ENCODE measurements around the gene LRP1B. TPM values are rescaled to one million over a fixed set of nuclear protein-coding genes. Genes with fewer than 3 reads are reported as not detected.
"Not testable (repeated sequence)": the region's sequence is repeated elsewhere in the genome, so short reads cannot be mapped to it uniquely, and the experiment has no call there.

LRP1B gene
- total RNA-seq, 2 experiments from 2014 or later = not detected

GRCh38 chr2:140457483-140457882 lies 1673.3 kb downstream of the LRP1B start:
- Mint-ChIP-seq H3K27me3 (ENCODE audit: low read depth) (no peaks in the 10 kb centered on the region), H3K4me1 (ENCODE audit: low read depth) (no peaks in the 10 kb centered on the region), H3K36me3 (ENCODE audit: low read depth) (no peaks in the 10 kb centered on the region), H3K27ac (no peak overlapping the region), H3K4me3 (no peak overlapping the region), H3K9me3 (ENCODE audit: insufficient read depth) (no peaks in the 10 kb centered on the region)
- POLR2A ChIA-PET = no interaction called here
- DNase-seq = no peak
- no peak for ATAC-seq
- CTCF ChIA-PET = no interaction called here

GRCh38 chr2:140455315-140455714 lies 1675.5 kb downstream of the LRP1B start:
- CTCF ChIA-PET = no interaction called here
- no peaks in the 10 kb centered on the region for H3K27me3 Mint-ChIP-seq (ENCODE audit: low read depth)
- POLR2A ChIA-PET = no interaction called here

GRCh38 chr2:140454717-140455116 lies 1676.1 kb downstream of the LRP1B start:
- ChIA-PET POLR2A (no interaction called here), CTCF (no interaction called here)
- Mint-ChIP-seq H3K4me3 (no peak overlapping the region), H3K9me3 (ENCODE audit: insufficient read depth) (no peaks in the 10 kb centered on the region), H3K4me1 (ENCODE audit: low read depth) (no peaks in the 10 kb centered on the region), H3K27ac (no peak overlapping the region), H3K27me3 (ENCODE audit: low read depth) (no peaks in the 10 kb centered on the region), H3K36me3 (ENCODE audit: low read depth) (no peaks in the 10 kb centered on the region)
- ATAC-seq (no peak), DNase-seq (no peak)

More at GRCh38 chr2:140455315-140455714, 1675.5 kb downstream of the LRP1B start:
- ATAC-seq (no peak), DNase-seq (no peak)
- H3K27ac Mint-ChIP-seq = no peak overlapping the region
- H3K4me1 Mint-ChIP-seq (ENCODE audit: low read depth) = no peaks in the 10 kb centered on the region
- H3K4me3 Mint-ChIP-seq = no peak overlapping the region
- no peaks in the 10 kb centered on the region for H3K9me3 Mint-ChIP-seq (ENCODE audit: insufficient read depth)
- H3K36me3 Mint-ChIP-seq (ENCODE audit: low read depth) = no peaks in the 10 kb centered on the region

GRCh38 chr2:140451324-140451723 lies 1679.5 kb downstream of the LRP1B start:
- Mint-ChIP-seq H3K4me1 (ENCODE audit: low read depth) (no peaks in the 10 kb centered on the region), H3K27ac (no peak overlapping the region), H3K27me3 (ENCODE audit: low read depth) (no peaks in the 10 kb centered on the region), H3K9me3 (ENCODE audit: insufficient read depth) (no peaks in the 10 kb centered on the region), H3K4me3 (no peak overlapping the region), H3K36me3 (ENCODE audit: low read depth) (no peaks in the 10 kb centered on the region)
- no peak for DNase-seq
- ATAC-seq = no peak
- ChIA-PET POLR2A (no interaction called here), CTCF (no interaction called here)

- POLR2A ChIA-PET = no interaction called here
- H3K4me3 Mint-ChIP-seq = no peak overlapping the region
Observed at GRCh38 chr2:140442319-140442718, 1688.5 kb downstream of the LRP1B start.

GRCh38 chr2:140440815-140441214 lies 1690.0 kb downstream of the LRP1B start:
- no peak for ATAC-seq
- Mint-ChIP-seq H3K9me3 (ENCODE audit: insufficient read depth) (no peaks in the 10 kb centered on the region), H3K27me3 (ENCODE audit: low read depth) (no peaks in the 10 kb centered on the region), H3K27ac (no peak overlapping the region), H3K4me1 (ENCODE audit: low read depth) (no peaks in the 10 kb centered on the region), H3K4me3 (no peak overlapping the region), H3K36me3 (ENCODE audit: low read depth) (no peaks in the 10 kb centered on the region)
- DNase-seq = no peak
- CTCF ChIA-PET = no interaction called here
- POLR2A ChIA-PET = no interaction called here

More at GRCh38 chr2:140442319-140442718, 1688.5 kb downstream of the LRP1B start:
- Mint-ChIP-seq H3K36me3 (ENCODE audit: low read depth) (no peaks in the 10 kb centered on the region), H3K4me1 (ENCODE audit: low read depth) (no peaks in the 10 kb centered on the region), H3K27me3 (ENCODE audit: low read depth) (no peaks in the 10 kb centered on the region), H3K27ac (no peak overlapping the region), H3K9me3 (ENCODE audit: insufficient read depth) (no peaks in the 10 kb centered on the region)
- ATAC-seq = no peak
- CTCF ChIA-PET = no interaction called here
- DNase-seq = no peak

- Mint-ChIP-seq H3K4me1 (ENCODE audit: low read depth) (no peaks in the 10 kb centered on the region), H3K4me3 (no peak overlapping the region), H3K27ac (no peak overlapping the region), H3K27me3 (ENCODE audit: low read depth) (no peaks in the 10 kb centered on the region), H3K9me3 (ENCODE audit: insufficient read depth) (no peaks in the 10 kb centered on the region), H3K36me3 (ENCODE audit: low read depth) (no peaks in the 10 kb centered on the region)
- ChIA-PET POLR2A (no interaction called here), CTCF (no interaction called here)
- ATAC-seq (no peak), DNase-seq (no peak)
Observed at GRCh38 chr2:140436936-140437335, 1693.9 kb downstream of the LRP1B start.

GRCh38 chr2:140427033-140427432 lies 1703.8 kb downstream of the LRP1B start:
- CTCF ChIA-PET, ATAC-seq: not testable (repeated sequence)

GRCh38 chr2:140424471-140424870 lies 1706.3 kb downstream of the LRP1B start:
- DNase-seq = no peak

More at GRCh38 chr2:140427033-140427432, 1703.8 kb downstream of the LRP1B start:
- H3K27me3 Mint-ChIP-seq (ENCODE audit: low read depth); POLR2A ChIA-PET; H3K36me3 Mint-ChIP-seq (ENCODE audit: low read depth); H3K9me3 Mint-ChIP-seq (ENCODE audit: insufficient read depth); DNase-seq; H3K4me1 Mint-ChIP-seq (ENCODE audit: low read depth); H3K27ac Mint-ChIP-seq; H3K4me3 Mint-ChIP-seq: not testable (repeated sequence)

GRCh38 chr2:140422759-140423158 lies 1708.1 kb downstream of the LRP1B start:
- no peaks in the 10 kb centered on the region for H3K9me3 Mint-ChIP-seq (ENCODE audit: insufficient read depth)
- H3K27ac Mint-ChIP-seq = no peak overlapping the region
- POLR2A ChIA-PET = no interaction called here
- DNase-seq = no peak
- CTCF ChIA-PET = no interaction called here
- H3K36me3 Mint-ChIP-seq (ENCODE audit: low read depth) = no peaks in the 10 kb centered on the region
- no peak overlapping the region for H3K4me3 Mint-ChIP-seq
- no peaks in the 10 kb centered on the region for H3K27me3 Mint-ChIP-seq (ENCODE audit: low read depth)
- no peaks in the 10 kb centered on the region for H3K4me1 Mint-ChIP-seq (ENCODE audit: low read depth)
- no peak for ATAC-seq

More at GRCh38 chr2:140424471-140424870, 1706.3 kb downstream of the LRP1B start:
- ChIA-PET POLR2A (no interaction called here), CTCF (no interaction called here)
- no peak overlapping the region for H3K27ac Mint-ChIP-seq
- no peaks in the 10 kb centered on the region for H3K4me1 Mint-ChIP-seq (ENCODE audit: low read depth)
- H3K27me3 Mint-ChIP-seq (ENCODE audit: low read depth) = no peaks in the 10 kb centered on the region
- no peaks in the 10 kb centered on the region for H3K9me3 Mint-ChIP-seq (ENCODE audit: insufficient read depth)
- no peaks in the 10 kb centered on the region for H3K36me3 Mint-ChIP-seq (ENCODE audit: low read depth)
- ATAC-seq = no peak
- no peak overlapping the region for H3K4me3 Mint-ChIP-seq

- DNase-seq = no peak
- no peaks in the 10 kb centered on the region for H3K4me1 Mint-ChIP-seq (ENCODE audit: low read depth)
- H3K27ac Mint-ChIP-seq = no peak overlapping the region
- CTCF ChIA-PET = no interaction called here
- no peaks in the 10 kb centered on the region for H3K36me3 Mint-ChIP-seq (ENCODE audit: low read depth)
- no peak for ATAC-seq
- POLR2A ChIA-PET = no interaction called here
- no peaks in the 10 kb centered on the region for H3K9me3 Mint-ChIP-seq (ENCODE audit: insufficient read depth)
- no peak overlapping the region for H3K4me3 Mint-ChIP-seq
- no peaks in the 10 kb centered on the region for H3K27me3 Mint-ChIP-seq (ENCODE audit: low read depth)
Observed at GRCh38 chr2:140417504-140417903, 1713.3 kb downstream of the LRP1B start.

- ATAC-seq = no peak
- no peak overlapping the region for H3K4me3 Mint-ChIP-seq
Observed at GRCh38 chr2:140416577-140416976, 1714.2 kb downstream of the LRP1B start.

GRCh38 chr2:140415035-140415434 lies 1715.8 kb downstream of the LRP1B start:
- ATAC-seq; H3K27me3 Mint-ChIP-seq (ENCODE audit: low read depth); H3K27ac Mint-ChIP-seq; H3K4me1 Mint-ChIP-seq (ENCODE audit: low read depth); DNase-seq; H3K36me3 Mint-ChIP-seq (ENCODE audit: low read depth); H3K4me3 Mint-ChIP-seq; H3K9me3 Mint-ChIP-seq (ENCODE audit: insufficient read depth); CTCF ChIA-PET; POLR2A ChIA-PET: not testable (repeated sequence)

More at GRCh38 chr2:140416577-140416976, 1714.2 kb downstream of the LRP1B start:
- no peaks in the 10 kb centered on the region for H3K9me3 Mint-ChIP-seq (ENCODE audit: insufficient read depth)
- H3K27ac Mint-ChIP-seq = no peak overlapping the region
- no peaks in the 10 kb centered on the region for H3K4me1 Mint-ChIP-seq (ENCODE audit: low read depth)
- CTCF ChIA-PET = no interaction called here
- POLR2A ChIA-PET = no interaction called here
- no peak for DNase-seq
- no peaks in the 10 kb centered on the region for H3K27me3 Mint-ChIP-seq (ENCODE audit: low read depth)
- H3K36me3 Mint-ChIP-seq (ENCODE audit: low read depth) = no peaks in the 10 kb centered on the region

Measured in activated CD8-positive, alpha-beta T cell treated with anti-CD3 and anti-CD28 coated beads, Interleukin-2, amount 10 ng/mL, durations not matched to agents 7 days and 5 days (primary cell).